Uterus (tissue), 4 donors: ENCODE results near the gene KIRREL3. TPM values are rescaled to one million over a fixed set of nuclear protein-coding genes. Genes with fewer than 3 reads are reported as not detected.

Experiments
- DNase-seq, 2 donors: peaks; one replicate each; pipeline ENCODE4 v3.0.0-alpha.2; 2019 to 2020
- H3K27ac ChIP-seq, 2 donors: fragments of 200-600 bp; sonication (generic); 1 replicate in 1 of 2; 2 replicates in 1 of 2; pipeline ENCODE4 v1.5.1; 2016 to 2018
- H3K27me3 ChIP-seq, 2 donors: fragments of 200-600 bp; sonication (generic); one replicate each; pipeline ENCODE4 v1.5.1; 2018 to 2019; ENCODE audit warnings: control low read depth in 1 of 2
- H3K36me3 ChIP-seq, 2 donors: fragments of 200-600 bp; sonication (generic); one replicate each; pipeline ENCODE4 v1.5.1; 2019; ENCODE audit warnings: control low read depth in 1 of 2
- H3K4me1 ChIP-seq, 2 donors: fragments of 200-600 bp; sonication (generic); one replicate each; pipeline ENCODE4 v1.5.1; 2018 to 2019; ENCODE audit warnings: control low read depth in 1 of 2
- H3K4me3 ChIP-seq, 2 donors: fragments of 200-600 bp; sonication (generic); 1 replicate in 1 of 2; 2 replicates in 1 of 2; pipeline ENCODE4 v1.5.1; 2018 to 2019; ENCODE audit warnings: mild to moderate bottlenecking in 1 of 2
- H3K9me3 ChIP-seq, 2 donors: fragments of 200-600 bp; sonication (generic); one replicate each; pipeline ENCODE4 v1.5.1; 2019; ENCODE audit warnings: control low read depth in 1 of 2
- POLR2A ChIP-seq, 2 donors: fragments of 450-650 bp; IDR thresholded peaks; one replicate each; pipeline ENCODE4 v1.6.1; 2016; ENCODE audit warnings: antibody characterized with exemption in 2 of 2, mild to moderate bottlenecking in 1 of 2, moderate library complexity in 1 of 2
- intact Hi-C: fragments of 100-400 bp; cut with DNase I; formaldehyde crosslinking; loops from one replicate; pipeline ENCODE4 v1.15.1; 2023; ENCODE audit warnings: low total_unique reads
- total RNA-seq, 4 donors: library from RNA; depleted of rRNA in 3 of 4; stranded (reverse); fragments of >200 nt in 3 of 4; gene quantifications; one replicate each; pipeline versions ENCODE4 v1.1.0 to v1.2.4, GENCODE V29; 2014 to 2023
- TF ChIP-seq, protein P1 (sequence below), 4 experiments: fragments of 200-600 bp in 2 of 4; fragments of 450-650 bp in 2 of 4; sonication (generic) in 2 of 4; IDR thresholded peaks; one replicate each; pipeline ENCODE4 v1.5.1; 2016 to 2019; ENCODE audit warnings: antibody characterized with exemption in 4 of 4, mild to moderate bottlenecking in 2 of 4, moderate library complexity in 1 of 4
- donor health status: DM: yes; HTN: yes; CAD: no.

KIRREL3 gene
- total RNA-seq, 4 donors from 2014 or later = 10.0 TPM; not detected in 3

DNA sequence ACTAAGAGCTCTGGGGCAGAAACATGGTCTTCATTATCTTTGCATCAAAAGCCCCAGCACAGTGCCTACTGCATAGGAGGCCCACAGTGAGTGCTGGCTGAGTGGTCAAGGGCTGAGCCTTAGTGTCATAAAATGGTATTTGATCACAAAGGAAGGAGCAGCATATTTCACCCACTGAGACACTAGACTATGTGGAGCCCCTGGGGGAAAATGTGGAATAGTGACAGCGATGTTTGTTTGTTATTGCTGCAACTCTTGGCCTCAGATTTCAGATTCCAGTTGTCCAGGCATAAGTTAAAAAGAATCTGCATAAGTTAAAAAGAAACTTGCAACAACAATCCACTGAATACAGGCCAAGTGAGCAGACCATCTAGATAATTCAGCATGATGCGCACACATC, 7.0 kb downstream of the KIRREL3 start:
- intact Hi-C loops = no loop called here
- no peak for TF ChIP-seq POLR2A (IDR thresholded peaks at IDR 0.05)

DNA sequence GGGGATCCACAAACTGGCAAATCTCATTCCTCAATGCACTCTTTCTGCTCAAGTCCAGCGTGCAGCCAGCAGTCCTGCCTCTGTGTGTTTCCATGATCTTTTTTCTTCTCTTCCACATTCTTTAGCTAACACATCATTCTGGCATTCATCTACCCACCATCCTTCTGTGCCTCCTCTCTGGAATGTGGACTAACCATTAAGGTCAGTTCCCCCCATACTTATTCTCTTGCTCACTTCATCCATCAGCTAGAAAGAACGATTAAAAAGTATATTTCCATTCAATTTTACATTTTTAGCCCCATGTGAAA, 7.8 kb downstream of the KIRREL3 start:
- Histone ChIP-seq H3K4me3 (no peak overlapping the region), H3K27ac (no peak overlapping the region), H3K36me3 (no peaks in the 10 kb centered on the region), H3K9me3 (no peaks in the 10 kb centered on the region), H3K27me3 (no peaks in the 10 kb centered on the region), H3K4me1 (no peaks in the 10 kb centered on the region)
- intact Hi-C loops = no loop called here
- no peak for TF ChIP-seq POLR2A (IDR thresholded peaks at IDR 0.05)
- TF ChIP-seq, protein P1, sequence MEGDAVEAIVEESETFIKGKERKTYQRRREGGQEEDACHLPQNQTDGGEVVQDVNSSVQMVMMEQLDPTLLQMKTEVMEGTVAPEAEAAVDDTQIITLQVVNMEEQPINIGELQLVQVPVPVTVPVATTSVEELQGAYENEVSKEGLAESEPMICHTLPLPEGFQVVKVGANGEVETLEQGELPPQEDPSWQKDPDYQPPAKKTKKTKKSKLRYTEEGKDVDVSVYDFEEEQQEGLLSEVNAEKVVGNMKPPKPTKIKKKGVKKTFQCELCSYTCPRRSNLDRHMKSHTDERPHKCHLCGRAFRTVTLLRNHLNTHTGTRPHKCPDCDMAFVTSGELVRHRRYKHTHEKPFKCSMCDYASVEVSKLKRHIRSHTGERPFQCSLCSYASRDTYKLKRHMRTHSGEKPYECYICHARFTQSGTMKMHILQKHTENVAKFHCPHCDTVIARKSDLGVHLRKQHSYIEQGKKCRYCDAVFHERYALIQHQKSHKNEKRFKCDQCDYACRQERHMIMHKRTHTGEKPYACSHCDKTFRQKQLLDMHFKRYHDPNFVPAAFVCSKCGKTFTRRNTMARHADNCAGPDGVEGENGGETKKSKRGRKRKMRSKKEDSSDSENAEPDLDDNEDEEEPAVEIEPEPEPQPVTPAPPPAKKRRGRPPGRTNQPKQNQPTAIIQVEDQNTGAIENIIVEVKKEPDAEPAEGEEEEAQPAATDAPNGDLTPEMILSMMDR (IDR thresholded peaks at IDR 0.05) = no peak
- DNase-seq = no peak

More for the DNA sequence above, 7.0 kb downstream of the KIRREL3 start:
- Histone ChIP-seq H3K4me3 (no peak overlapping the region), H3K27me3 (no peaks in the 10 kb centered on the region), H3K27ac (no peak overlapping the region), H3K4me1 (no peaks in the 10 kb centered on the region), H3K36me3 (no peaks in the 10 kb centered on the region), H3K9me3 (no peaks in the 10 kb centered on the region)
- DNase-seq = no peak

DNA sequence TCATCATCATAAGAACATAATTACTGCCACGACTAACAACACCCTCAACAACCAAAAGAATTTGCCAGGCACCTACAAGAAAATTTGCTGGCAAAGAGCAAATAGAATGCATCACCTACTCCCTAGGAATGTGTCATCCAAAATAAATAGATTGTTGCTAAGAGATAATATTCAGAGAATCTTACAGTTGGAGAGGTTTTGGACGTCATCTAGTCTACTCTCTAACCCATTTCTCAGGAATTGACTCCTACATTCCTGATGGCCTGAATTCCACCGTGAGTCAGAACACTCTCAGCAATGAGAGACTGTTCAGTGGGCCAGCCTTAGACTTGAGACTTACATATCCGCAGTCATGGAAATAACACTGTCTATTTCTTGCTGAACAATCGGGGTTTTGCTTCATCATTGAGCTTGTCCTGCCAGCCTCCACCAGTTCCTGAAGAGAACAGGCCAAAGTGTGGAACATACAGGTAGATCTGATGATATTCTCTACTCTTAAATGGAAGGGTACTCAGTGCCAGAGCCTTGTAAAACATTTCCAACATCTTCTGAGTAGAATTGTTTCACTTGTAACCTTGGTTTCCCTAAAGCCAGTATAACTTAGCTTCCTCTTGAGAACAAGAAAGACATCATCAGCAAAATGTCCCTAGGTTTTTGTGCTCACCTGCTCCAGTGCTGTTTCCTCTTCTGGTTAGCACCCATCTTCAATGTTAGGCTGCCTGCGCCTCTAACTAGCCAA, 8.3 kb downstream of the KIRREL3 start:
- Histone ChIP-seq H3K4me1 (no peaks in the 10 kb centered on the region), H3K27me3 (no peaks in the 10 kb centered on the region), H3K36me3 (no peaks in the 10 kb centered on the region), H3K4me3 (no peak overlapping the region), H3K9me3 (no peaks in the 10 kb centered on the region), H3K27ac (no peak overlapping the region)
- TF ChIP-seq, protein P1 (IDR thresholded peaks at IDR 0.05) = no peak
- TF ChIP-seq POLR2A (IDR thresholded peaks at IDR 0.05) = no peak
- DNase-seq = no peak
- intact Hi-C loops = no loop called here

DNA sequence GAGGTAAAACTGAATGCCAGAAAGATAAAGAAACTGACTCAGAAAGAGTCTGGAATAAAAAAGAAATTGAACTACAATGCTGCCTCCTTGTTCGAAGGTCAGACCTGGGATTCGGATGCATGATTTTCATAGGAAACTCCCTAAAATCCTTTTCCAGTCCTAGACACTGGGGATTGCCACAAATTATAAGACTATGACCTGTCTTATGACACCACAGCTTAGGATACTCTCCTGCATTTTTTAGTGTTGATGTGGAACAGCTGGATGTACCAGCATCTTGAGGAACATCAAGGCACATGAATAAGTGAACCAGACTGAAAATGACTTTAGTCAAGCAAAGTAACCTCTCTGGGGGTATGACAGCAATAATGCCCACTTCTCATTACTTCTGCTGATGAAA, 9.0 kb downstream of the KIRREL3 start:
- no peaks in the 10 kb centered on the region for H3K9me3 ChIP-seq
- no peak for DNase-seq
- TF ChIP-seq POLR2A (IDR thresholded peaks at IDR 0.05) = no peak
- TF ChIP-seq, protein P1 (IDR thresholded peaks at IDR 0.05) = no peak
- no peak overlapping the region for H3K4me3 ChIP-seq
- intact Hi-C loops = no loop called here
- no peaks in the 10 kb centered on the region for H3K27me3 ChIP-seq
- no peak overlapping the region for H3K27ac ChIP-seq
- H3K36me3 ChIP-seq = no peaks in the 10 kb centered on the region
- no peaks in the 10 kb centered on the region for H3K4me1 ChIP-seq

DNA sequence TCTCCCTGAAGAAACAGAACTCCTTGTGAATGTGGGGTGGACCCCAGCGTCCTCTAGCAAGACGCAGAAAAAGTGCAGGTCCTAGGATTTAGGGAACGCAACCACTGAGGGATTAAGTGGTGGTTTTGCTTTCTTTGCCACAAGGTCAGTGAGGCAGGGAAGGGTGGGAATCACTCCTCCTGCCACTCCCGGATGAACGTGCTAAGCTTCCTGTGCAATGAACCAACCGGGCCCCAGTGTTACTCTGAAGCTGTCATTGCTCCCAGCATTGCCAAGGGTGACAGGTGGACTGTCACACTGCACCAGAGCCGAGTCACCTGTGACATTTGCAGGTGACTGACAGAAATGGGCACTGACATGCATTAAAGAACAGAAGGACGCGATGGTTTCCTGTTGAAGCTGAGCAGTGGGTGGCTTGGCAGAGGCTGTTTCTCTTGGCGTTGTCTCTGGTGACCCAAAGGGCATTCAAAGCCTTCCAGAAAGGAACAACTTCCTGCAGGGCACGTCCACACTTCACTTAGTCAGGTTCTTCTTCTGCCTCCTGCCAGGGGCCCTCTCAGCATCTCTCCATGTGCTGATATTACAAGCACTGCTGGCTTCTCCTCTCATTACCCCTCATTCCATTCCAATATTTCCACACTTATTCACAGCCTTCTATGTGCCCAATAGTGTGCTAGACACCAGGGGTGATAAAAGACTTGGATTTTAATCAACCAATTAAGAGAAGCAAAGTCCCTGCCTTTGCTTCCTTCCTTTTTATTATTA, 9.7 kb downstream of the KIRREL3 start:
- intact Hi-C loops = no loop called here
- H3K4me3 ChIP-seq = no peak overlapping the region

More for the DNA sequence above, 9.7 kb downstream of the KIRREL3 start:
- TF ChIP-seq, protein P1 (IDR thresholded peaks at IDR 0.05) = no peak
- no peak for TF ChIP-seq POLR2A (IDR thresholded peaks at IDR 0.05)
- H3K27ac ChIP-seq = no peak overlapping the region
- H3K27me3 ChIP-seq = no peaks in the 10 kb centered on the region
- DNase-seq = no peak
- no peaks in the 10 kb centered on the region for H3K4me1 ChIP-seq
- H3K36me3 ChIP-seq = no peaks in the 10 kb centered on the region
- H3K9me3 ChIP-seq = no peaks in the 10 kb centered on the region
